GM12872 (cell line): ENCODE data around the gene CD247.

Experiments
- TF ChIP-seq, protein P1 (sequence below): IDR thresholded peaks from 3 replicates; pipeline ENCODE4 v1.5.1; 2011; ENCODE audit warnings: low read depth, mild to moderate bottlenecking, low read length, moderate library complexity; ENCODE audit not compliant: insufficient read depth

CD247 gene

GRCh38 chr1:167546935-167547334, 28.6 kb upstream of the CD247 start:
- TF ChIP-seq, protein P1, sequence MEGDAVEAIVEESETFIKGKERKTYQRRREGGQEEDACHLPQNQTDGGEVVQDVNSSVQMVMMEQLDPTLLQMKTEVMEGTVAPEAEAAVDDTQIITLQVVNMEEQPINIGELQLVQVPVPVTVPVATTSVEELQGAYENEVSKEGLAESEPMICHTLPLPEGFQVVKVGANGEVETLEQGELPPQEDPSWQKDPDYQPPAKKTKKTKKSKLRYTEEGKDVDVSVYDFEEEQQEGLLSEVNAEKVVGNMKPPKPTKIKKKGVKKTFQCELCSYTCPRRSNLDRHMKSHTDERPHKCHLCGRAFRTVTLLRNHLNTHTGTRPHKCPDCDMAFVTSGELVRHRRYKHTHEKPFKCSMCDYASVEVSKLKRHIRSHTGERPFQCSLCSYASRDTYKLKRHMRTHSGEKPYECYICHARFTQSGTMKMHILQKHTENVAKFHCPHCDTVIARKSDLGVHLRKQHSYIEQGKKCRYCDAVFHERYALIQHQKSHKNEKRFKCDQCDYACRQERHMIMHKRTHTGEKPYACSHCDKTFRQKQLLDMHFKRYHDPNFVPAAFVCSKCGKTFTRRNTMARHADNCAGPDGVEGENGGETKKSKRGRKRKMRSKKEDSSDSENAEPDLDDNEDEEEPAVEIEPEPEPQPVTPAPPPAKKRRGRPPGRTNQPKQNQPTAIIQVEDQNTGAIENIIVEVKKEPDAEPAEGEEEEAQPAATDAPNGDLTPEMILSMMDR, result no peak

GRCh38 chr1:167545349-167545748, 27.0 kb upstream of the CD247 start:
- TF ChIP-seq, protein P1, result no peak

DNA sequence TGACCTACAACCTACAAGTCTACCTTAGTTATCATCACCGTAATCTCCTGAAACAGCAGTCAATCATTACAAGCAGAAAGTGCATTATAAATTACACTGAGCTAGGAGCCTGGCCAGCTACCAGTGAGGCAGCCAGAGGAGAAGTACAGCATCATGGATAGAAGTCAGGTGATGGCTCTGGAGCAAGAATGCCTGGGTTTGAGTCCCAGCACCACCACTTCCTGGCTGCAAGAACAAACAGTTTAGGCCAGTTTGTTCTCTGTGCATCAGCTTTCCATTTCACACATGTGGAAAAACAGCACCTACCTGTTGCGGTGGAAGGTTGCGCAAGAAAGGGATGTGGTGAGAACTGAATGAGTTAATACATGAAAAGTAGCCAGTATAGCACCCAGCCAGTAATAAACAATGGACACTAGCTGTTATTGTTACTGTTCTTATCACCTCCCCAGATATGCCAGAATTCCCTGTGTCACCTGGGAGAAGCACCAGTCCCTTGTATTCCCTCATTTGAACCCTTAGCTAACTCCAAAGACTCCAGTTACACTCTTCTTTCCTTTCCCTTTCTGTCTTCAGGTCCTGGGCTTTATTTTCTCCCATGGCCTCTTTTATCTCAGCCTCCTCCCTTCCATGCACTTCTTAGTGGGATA, 26.2 kb upstream of the CD247 start:
- TF ChIP-seq, protein P1, result no peak

DNA sequence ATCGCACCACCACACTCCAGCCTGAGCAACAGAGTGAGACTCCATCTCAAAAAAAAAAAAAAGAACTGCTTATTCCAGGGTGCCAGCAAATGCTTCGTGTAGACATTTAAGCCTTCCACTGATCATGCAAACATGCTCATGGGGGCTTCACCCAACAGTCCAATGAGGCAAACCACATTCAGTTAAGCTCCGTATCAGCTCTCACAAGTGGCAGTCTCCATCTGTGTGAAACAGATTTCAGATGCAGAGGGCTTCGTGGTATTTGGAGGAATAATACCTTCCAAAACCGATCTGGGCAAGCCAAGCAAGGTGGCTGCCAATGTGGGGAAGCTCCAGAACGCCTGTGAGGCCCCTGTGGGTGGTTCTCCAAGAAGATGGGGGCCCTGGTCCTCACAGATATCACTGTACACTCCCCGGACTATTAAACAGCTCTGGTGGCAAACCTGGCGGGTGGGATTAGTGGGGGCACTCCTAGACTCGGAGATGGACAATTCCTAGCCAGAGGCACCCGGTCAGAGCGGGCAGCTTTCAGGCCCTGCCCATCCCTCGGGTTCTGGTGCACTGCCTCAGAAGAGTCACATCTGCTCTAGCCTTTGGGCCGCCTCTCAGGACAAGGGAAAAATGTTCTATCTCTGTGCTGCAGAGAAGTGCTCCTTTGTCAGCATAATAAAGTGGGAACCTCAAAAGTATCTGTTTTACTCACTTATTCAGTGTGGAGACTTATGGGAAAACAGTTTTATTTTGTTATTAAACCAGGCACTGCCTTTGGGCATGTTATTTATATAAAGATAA, 25.1 kb upstream of the CD247 start:
- TF ChIP-seq, protein P1, result no peak

- TF ChIP-seq, protein P1, result no peak
Measured at GRCh38 chr1:167542109-167543032, 24.0 kb upstream of the CD247 start.

DNA sequence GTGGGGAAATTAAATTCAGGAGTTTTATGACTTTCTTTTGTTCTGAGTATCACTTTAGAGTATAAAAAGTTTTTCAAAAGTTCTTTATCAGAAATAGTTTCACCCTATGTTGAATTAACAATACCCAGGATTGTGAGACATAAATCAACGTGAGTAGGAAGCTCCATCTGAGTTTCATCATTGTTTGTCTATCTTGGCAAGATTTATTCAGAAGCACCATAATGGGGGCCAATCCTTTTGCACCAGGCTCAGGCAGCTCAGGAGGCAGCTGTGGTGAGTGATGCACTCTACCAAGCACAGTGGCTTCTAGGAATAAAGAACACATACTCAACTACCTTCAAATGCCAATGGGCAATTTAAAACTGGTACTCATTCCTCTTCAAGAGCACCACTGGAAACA, 23.3 kb upstream of the CD247 start:
- TF ChIP-seq, protein P1, result no peak

DNA sequence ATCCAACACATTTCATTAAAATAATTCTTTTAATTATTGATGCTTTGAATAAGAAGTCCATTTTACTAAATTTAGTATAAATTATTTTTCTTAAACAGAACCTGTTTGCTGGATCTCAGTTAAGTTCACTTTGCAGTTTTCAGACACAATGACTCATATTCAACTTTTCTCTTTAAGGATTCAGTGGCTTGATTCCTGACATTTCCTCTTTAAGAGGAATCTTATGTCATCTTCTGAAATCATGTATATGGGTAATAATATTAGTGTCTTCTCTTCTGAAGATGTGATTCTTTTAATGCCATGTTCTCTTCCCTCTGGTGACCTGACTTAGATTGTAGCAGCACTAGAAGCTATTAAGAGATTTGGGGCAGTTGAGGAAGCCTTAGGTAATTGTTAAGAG, 22.7 kb upstream of the CD247 start:
- TF ChIP-seq, protein P1, result no peak
